Liver (tissue), 3 donors: ENCODE measurements around the gene NDNF.

Experiments
- EGR1 ChIP-seq, 2 donors: IDR thresholded peaks; 2 replicates each; pipeline ENCODE4 v1.6.1; 2016 to 2018; ENCODE audit warnings: antibody characterized with exemption in 2 of 2, low read depth in 2 of 2
- GABPA ChIP-seq, 2 donors: IDR thresholded peaks in 1 of 2; conservative IDR thresholded peaks in 1 of 2; 2 replicates each; pipeline ENCODE4 v1.6.1; 2016; ENCODE audit warnings: antibody characterized with exemption in 2 of 2, mild to moderate bottlenecking in 1 of 2, moderate library complexity in 1 of 2
- JUND ChIP-seq, 2 donors: IDR thresholded peaks; 2 replicates each; pipeline ENCODE4 v1.6.1; 2016; ENCODE audit warnings: antibody characterized with exemption in 2 of 2
- NR2F2 ChIP-seq: IDR thresholded peaks from 2 replicates; pipeline ENCODE4 v1.6.1; 2016; ENCODE audit warnings: antibody characterized with exemption
- RAD21 ChIP-seq, 2 donors: IDR thresholded peaks; 2 replicates each; pipeline ENCODE4 v1.6.1; 2016; ENCODE audit warnings: antibody characterized with exemption in 2 of 2, mild to moderate bottlenecking in 2 of 2
- REST ChIP-seq: IDR thresholded peaks from 2 replicates; pipeline ENCODE4 v1.6.1; 2016; ENCODE audit warnings: antibody characterized with exemption, mild to moderate bottlenecking
- RXRA ChIP-seq, 2 donors: IDR thresholded peaks; 2 replicates each; pipeline ENCODE4 v1.6.1; 2017 to 2018; ENCODE audit warnings: antibody characterized with exemption in 2 of 2, mild to moderate bottlenecking in 1 of 2
- SP1 ChIP-seq: IDR thresholded peaks from 2 replicates; pipeline ENCODE4 v1.6.1; 2018; ENCODE audit warnings: antibody characterized with exemption, mild to moderate bottlenecking
- TAF1 ChIP-seq: conservative IDR thresholded peaks from 2 replicates; pipeline ENCODE4 v1.6.1; 2016; ENCODE audit warnings: antibody characterized with exemption, mild to moderate bottlenecking
- YY1 ChIP-seq: IDR thresholded peaks from 2 replicates; pipeline ENCODE4 v1.6.1; 2016; ENCODE audit warnings: antibody characterized with exemption, mild to moderate bottlenecking
- ZBTB33 ChIP-seq: IDR thresholded peaks from 2 replicates; pipeline ENCODE4 v1.6.1; 2016; ENCODE audit warnings: antibody characterized with exemption
- TF ChIP-seq, protein P1 (sequence below): fragments of 150-350 bp; IDR thresholded peaks from 2 replicates; pipeline ENCODE4 v1.5.1; 2017; ENCODE audit warnings: improper control_type of control experiment, low read depth, low read length; ENCODE audit not compliant: missing input control
- TF ChIP-seq, protein P2 (sequence below): IDR thresholded peaks from 2 replicates; pipeline ENCODE4 v1.6.1; 2016; ENCODE audit warnings: antibody characterized with exemption
- TF ChIP-seq, protein P3 (sequence below): IDR thresholded peaks from 2 replicates; pipeline ENCODE4 v1.6.1; 2016; ENCODE audit warnings: antibody characterized with exemption
- donor health status: healthy.
- donor health status: healthy.

DNA sequence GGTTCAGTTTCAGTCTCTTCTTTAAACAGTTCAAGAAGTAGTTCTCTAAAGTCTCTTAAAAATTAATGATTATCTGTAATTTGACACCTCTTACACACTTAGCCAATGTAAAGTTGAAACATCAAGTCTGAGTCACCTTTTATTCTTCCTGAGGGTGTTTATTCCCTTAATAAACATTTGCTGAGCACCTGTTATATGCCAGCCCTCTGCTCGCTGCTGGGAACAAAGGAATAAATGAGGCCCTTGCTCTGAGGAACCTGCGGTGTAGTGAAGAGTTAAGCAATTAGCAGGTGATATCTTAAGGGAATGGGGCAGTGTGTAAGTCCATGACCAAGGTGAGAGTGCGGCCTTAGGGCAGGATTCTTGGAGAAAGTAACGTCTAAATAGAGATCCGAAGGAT, 5.2 kb upstream of the NDNF start:
- TF ChIP-seq RAD21 (IDR thresholded peaks at IDR 0.05), result no peak
- TF ChIP-seq, protein P1, sequence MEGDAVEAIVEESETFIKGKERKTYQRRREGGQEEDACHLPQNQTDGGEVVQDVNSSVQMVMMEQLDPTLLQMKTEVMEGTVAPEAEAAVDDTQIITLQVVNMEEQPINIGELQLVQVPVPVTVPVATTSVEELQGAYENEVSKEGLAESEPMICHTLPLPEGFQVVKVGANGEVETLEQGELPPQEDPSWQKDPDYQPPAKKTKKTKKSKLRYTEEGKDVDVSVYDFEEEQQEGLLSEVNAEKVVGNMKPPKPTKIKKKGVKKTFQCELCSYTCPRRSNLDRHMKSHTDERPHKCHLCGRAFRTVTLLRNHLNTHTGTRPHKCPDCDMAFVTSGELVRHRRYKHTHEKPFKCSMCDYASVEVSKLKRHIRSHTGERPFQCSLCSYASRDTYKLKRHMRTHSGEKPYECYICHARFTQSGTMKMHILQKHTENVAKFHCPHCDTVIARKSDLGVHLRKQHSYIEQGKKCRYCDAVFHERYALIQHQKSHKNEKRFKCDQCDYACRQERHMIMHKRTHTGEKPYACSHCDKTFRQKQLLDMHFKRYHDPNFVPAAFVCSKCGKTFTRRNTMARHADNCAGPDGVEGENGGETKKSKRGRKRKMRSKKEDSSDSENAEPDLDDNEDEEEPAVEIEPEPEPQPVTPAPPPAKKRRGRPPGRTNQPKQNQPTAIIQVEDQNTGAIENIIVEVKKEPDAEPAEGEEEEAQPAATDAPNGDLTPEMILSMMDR, result no peak
- TF ChIP-seq GABPA (IDR thresholded peaks at IDR 0.05 in 1 of 2, conservative IDR thresholded peaks at IDR 0.05 in 1 of 2), result no peak
- no peak for TF ChIP-seq REST
- TF ChIP-seq ZBTB33, result no peak
- TF ChIP-seq TAF1, result no peak
- no peak for TF ChIP-seq RXRA (IDR thresholded peaks at IDR 0.05)
- TF ChIP-seq JUND (IDR thresholded peaks at IDR 0.05), result no peak
- no peak for TF ChIP-seq YY1
- no peak for TF ChIP-seq NR2F2
- TF ChIP-seq, protein P2, sequence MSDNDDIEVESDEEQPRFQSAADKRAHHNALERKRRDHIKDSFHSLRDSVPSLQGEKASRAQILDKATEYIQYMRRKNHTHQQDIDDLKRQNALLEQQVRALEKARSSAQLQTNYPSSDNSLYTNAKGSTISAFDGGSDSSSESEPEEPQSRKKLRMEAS, result no peak
- TF ChIP-seq SP1, result no peak
- TF ChIP-seq EGR1 (IDR thresholded peaks at IDR 0.05; ENCODE audit: low read depth in 2 of 2), result no peak
- TF ChIP-seq, protein P3, sequence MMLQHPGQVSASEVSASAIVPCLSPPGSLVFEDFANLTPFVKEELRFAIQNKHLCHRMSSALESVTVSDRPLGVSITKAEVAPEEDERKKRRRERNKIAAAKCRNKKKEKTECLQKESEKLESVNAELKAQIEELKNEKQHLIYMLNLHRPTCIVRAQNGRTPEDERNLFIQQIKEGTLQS, result no peak
